Measurements from ENCODE around the gene PUM2. TPM values are rescaled to one million over a fixed set of nuclear protein-coding genes. Genes with fewer than 3 reads are reported as not detected.
A peak's percentile ranks its signal among the peaks of the same experiment; 100 is the strongest.

Gene PUM2
- polyA plus RNA-seq, 1 donor (not counting 4 experiments of a cell fraction or from before 2014, with no cell fraction given): 47.5 TPM

GRCh38 chr2:20267529-20267928 lies 83.1 kb downstream of the PUM2 start:
- no peaks in the 10 kb centered on the region for H3K9me3 ChIP-seq (ENCODE audit: control insufficient read depth, low read depth, low read length)
- H3K9ac ChIP-seq (ENCODE audit: control insufficient read depth, extremely low read depth, insufficient read depth, low read length): no peak overlapping the region
- FAIRE-seq (peak; percentile 29), DNase-seq (ENCODE audit: low read depth, low spot score) (no peak)
- no peaks in the 10 kb centered on the region for H3K4me1 ChIP-seq (ENCODE audit: control insufficient read depth, extremely low read depth, insufficient read depth, low read length)
- H3K4me2 ChIP-seq (ENCODE audit: control insufficient read depth, extremely low read depth, insufficient read depth, low read depth, low read length): no peak overlapping the region
- no peak for TF ChIP-seq CTCF (optimal IDR thresholded peaks at IDR 0.05 in 1 of 3, IDR thresholded peaks at IDR 0.05 in 1 of 3, conservative IDR thresholded peaks at IDR 0.05 in 1 of 3; ENCODE audit: extremely low read depth in 1 of 3, insufficient read depth in 2 of 3, low read length in 3 of 3)
- no peak for TF ChIP-seq EZH2 (IDR thresholded peaks at IDR 0.05; ENCODE audit: low read length)
- no peaks in the 10 kb centered on the region for H3K9me1 ChIP-seq (ENCODE audit: control insufficient read depth, extremely low read depth, insufficient read depth, low read length)
- no peak overlapping the region for H3K4me3 ChIP-seq (ENCODE audit: control insufficient read depth in 2 of 3, extremely low read depth in 1 of 3, insufficient read depth in 2 of 3, low read depth in 1 of 3, low read length in 3 of 3)
- dilution Hi-C loops (cut with MboI; ENCODE audit: extremely low pct_ligation_motif_present, low sequenced_read_pairs): no loop called here
- no peaks in the 10 kb centered on the region for H4K20me1 ChIP-seq (ENCODE audit: control insufficient read depth, extremely low read depth, insufficient read depth, low read length)
- H3K79me2 ChIP-seq (ENCODE audit: control insufficient read depth, insufficient read depth, low read length): no peaks in the 10 kb centered on the region
- no peaks in the 10 kb centered on the region for H3K27me3 ChIP-seq (ENCODE audit: control insufficient read depth, extremely low read depth, insufficient read depth, low read length)
- H3K36me3 ChIP-seq (ENCODE audit: control insufficient read depth in 2 of 2, extremely low read depth in 1 of 2, insufficient read depth in 2 of 2, low read length in 2 of 2): peaks cover 1 to 10% of the 10 kb centered on the region in 2 experiments
- H2AFZ ChIP-seq (ENCODE audit: control insufficient read depth, low read length): no peak overlapping the region
- no peak overlapping the region for H3K27ac ChIP-seq (ENCODE audit: control insufficient read depth, insufficient read depth, low read length)

GRCh38 chr2:20264629-20265028 lies 86.0 kb downstream of the PUM2 start:
- peaks cover 2% of the 10 kb centered on the region for H3K79me2 ChIP-seq (ENCODE audit: control insufficient read depth, insufficient read depth, low read length)
- no peaks in the 10 kb centered on the region for H3K9me3 ChIP-seq (ENCODE audit: control insufficient read depth, low read depth, low read length)
- no peaks in the 10 kb centered on the region for H4K20me1 ChIP-seq (ENCODE audit: control insufficient read depth, extremely low read depth, insufficient read depth, low read length)
- peaks cover 2 to 16% of the 10 kb centered on the region in 2 experiments for H3K36me3 ChIP-seq (ENCODE audit: control insufficient read depth in 2 of 2, extremely low read depth in 1 of 2, insufficient read depth in 2 of 2, low read length in 2 of 2)
- H3K9me1 ChIP-seq (ENCODE audit: control insufficient read depth, extremely low read depth, insufficient read depth, low read length): no peaks in the 10 kb centered on the region
- no peaks in the 10 kb centered on the region for H3K4me1 ChIP-seq (ENCODE audit: control insufficient read depth, extremely low read depth, insufficient read depth, low read length)
- TF ChIP-seq EZH2 (IDR thresholded peaks at IDR 0.05; ENCODE audit: low read length) (no peak), CTCF (optimal IDR thresholded peaks at IDR 0.05 in 1 of 3, IDR thresholded peaks at IDR 0.05 in 1 of 3, conservative IDR thresholded peaks at IDR 0.05 in 1 of 3; ENCODE audit: extremely low read depth in 1 of 3, insufficient read depth in 2 of 3, low read length in 3 of 3) (no peak)
- H3K27ac ChIP-seq (ENCODE audit: control insufficient read depth, insufficient read depth, low read length): no peak overlapping the region
- DNase-seq (ENCODE audit: low read depth, low spot score) (no peak), FAIRE-seq (no peak)
- no peak overlapping the region for H3K4me3 ChIP-seq (ENCODE audit: control insufficient read depth in 2 of 3, extremely low read depth in 1 of 3, insufficient read depth in 2 of 3, low read depth in 1 of 3, low read length in 3 of 3)
- no peaks in the 10 kb centered on the region for H3K27me3 ChIP-seq (ENCODE audit: control insufficient read depth, extremely low read depth, insufficient read depth, low read length)
- H2AFZ ChIP-seq (ENCODE audit: control insufficient read depth, low read length): no peak overlapping the region
- H3K9ac ChIP-seq (ENCODE audit: control insufficient read depth, extremely low read depth, insufficient read depth, low read length): no peak overlapping the region
- no peak overlapping the region for H3K4me2 ChIP-seq (ENCODE audit: control insufficient read depth, extremely low read depth, insufficient read depth, low read depth, low read length)
- dilution Hi-C loops (cut with MboI; ENCODE audit: extremely low pct_ligation_motif_present, low sequenced_read_pairs): no loop called here
